Measurements from ENCODE around the gene TTK. TPM values are rescaled to one million over a fixed set of nuclear protein-coding genes. Genes with fewer than 3 reads are reported as not detected.
"Not testable (repeated sequence)": the region's sequence is repeated elsewhere in the genome, so short reads cannot be mapped to it uniquely, and the experiment has no call there.

The TTK gene
- total RNA-seq, 1 donor from 2014 or later, result not detected

DNA sequence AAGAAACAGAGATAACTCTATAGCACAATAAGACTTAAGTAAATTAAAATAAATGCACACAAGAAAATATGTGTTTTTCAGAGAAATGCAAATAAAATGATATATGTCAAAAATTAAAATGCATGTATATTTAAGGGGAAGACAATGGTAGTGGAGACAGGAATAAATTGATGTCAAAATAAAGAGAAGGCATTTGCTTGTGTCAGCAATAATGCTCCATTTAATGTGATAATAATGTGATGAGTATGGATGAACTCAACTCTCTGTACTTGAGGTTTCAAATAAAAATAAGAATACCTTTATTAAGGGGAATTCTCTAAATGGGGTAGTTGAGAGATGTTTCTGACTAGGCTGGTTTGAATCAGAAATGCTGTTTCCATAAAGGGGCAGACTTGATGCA lies 56.3 kb downstream of the TTK start:
- TF ChIP-seq, protein P1, sequence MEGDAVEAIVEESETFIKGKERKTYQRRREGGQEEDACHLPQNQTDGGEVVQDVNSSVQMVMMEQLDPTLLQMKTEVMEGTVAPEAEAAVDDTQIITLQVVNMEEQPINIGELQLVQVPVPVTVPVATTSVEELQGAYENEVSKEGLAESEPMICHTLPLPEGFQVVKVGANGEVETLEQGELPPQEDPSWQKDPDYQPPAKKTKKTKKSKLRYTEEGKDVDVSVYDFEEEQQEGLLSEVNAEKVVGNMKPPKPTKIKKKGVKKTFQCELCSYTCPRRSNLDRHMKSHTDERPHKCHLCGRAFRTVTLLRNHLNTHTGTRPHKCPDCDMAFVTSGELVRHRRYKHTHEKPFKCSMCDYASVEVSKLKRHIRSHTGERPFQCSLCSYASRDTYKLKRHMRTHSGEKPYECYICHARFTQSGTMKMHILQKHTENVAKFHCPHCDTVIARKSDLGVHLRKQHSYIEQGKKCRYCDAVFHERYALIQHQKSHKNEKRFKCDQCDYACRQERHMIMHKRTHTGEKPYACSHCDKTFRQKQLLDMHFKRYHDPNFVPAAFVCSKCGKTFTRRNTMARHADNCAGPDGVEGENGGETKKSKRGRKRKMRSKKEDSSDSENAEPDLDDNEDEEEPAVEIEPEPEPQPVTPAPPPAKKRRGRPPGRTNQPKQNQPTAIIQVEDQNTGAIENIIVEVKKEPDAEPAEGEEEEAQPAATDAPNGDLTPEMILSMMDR (IDR thresholded peaks at IDR 0.05), result no peak
- Histone ChIP-seq H3K27ac (no peak overlapping the region), H3K4me3 (no peak overlapping the region), H3K27me3 (no peaks in the 10 kb centered on the region), H3K4me1 (no peaks in the 10 kb centered on the region), H3K9me3 (no peaks in the 10 kb centered on the region), H3K36me3 (no peaks in the 10 kb centered on the region)
- intact Hi-C loops (cut with DNase I), result no loop called here
- no peak for DNase-seq (ENCODE audit: low spot score in 2 of 2)

DNA sequence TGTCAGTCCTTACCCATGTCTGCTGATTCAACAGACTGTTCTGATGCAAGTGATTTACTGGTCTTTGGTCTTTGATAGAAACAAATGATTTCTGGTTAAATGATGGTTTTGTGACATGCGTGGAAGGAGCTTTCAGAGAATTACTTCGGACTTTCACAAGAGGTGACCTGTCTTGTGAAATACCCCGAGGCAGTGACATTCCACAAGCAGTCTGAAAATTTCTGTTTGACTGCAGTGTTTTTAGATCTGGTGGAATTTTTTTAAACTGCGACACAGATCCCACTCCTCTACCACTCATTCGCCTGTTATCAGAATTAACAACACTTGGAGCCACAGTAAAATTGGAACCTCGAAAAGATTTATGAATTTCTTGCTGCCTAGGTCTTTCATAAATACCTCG lies 63.7 kb downstream of the TTK start:
- DNase-seq (ENCODE audit: low spot score in 2 of 2); intact Hi-C loops (cut with DNase I); H3K9me3 ChIP-seq; H3K36me3 ChIP-seq; H3K4me3 ChIP-seq; H3K27me3 ChIP-seq; H3K27ac ChIP-seq; H3K4me1 ChIP-seq: not testable (repeated sequence)

DNA sequence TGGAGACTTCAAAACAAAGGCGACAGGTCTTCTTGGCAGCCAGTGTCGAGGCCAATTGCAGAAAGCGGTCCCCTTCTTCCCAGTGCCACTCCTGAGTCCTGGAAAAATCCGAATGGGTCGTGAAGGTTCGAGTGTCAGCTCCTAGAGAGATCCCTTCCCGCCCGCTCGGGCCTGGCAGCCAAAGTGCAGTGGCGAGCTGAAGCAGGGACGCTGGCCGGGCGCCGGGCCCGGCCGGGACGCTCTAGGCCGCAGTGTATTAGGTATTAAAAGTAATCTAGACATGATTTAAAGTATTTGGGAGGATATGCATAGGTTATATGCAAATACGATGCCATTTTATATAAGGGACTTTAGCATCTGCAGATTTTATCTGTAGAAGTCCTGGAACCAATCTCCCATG lies 66.0 kb downstream of the TTK start:
- H3K4me3 ChIP-seq; intact Hi-C loops (cut with DNase I); H3K27ac ChIP-seq; H3K27me3 ChIP-seq; DNase-seq (ENCODE audit: low spot score in 2 of 2); H3K36me3 ChIP-seq; H3K4me1 ChIP-seq; H3K9me3 ChIP-seq: not testable (repeated sequence)

DNA sequence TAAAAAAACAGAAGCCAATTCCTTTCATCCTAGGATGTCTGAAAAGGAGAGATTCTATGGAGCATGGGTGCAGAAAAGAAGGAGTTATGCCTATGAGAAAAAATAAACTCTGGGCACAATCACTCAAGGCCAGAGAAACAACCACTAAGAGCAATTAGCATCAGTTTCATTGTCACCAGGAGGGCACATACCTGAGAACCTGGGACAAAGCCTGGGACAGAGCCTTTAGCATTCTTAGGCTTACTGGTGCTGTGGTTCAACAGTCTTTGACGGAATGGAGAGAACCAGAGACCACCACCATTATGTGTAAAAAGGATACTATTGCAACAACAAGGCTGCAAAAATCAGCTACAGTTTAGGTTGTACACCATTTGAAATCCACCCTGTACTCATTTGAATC lies 72.6 kb downstream of the TTK start:
- H3K27me3 ChIP-seq, result no peaks in the 10 kb centered on the region
- no peaks in the 10 kb centered on the region for H3K9me3 ChIP-seq
- H3K4me1 ChIP-seq, result no peaks in the 10 kb centered on the region
- no peak overlapping the region for H3K4me3 ChIP-seq
- no peak for DNase-seq (ENCODE audit: low spot score in 2 of 2)
- intact Hi-C loops (cut with DNase I), result no loop called here
- no peaks in the 10 kb centered on the region for H3K36me3 ChIP-seq
- TF ChIP-seq, protein P1 (IDR thresholded peaks at IDR 0.05), result no peak
- no peak overlapping the region for H3K27ac ChIP-seq

DNA sequence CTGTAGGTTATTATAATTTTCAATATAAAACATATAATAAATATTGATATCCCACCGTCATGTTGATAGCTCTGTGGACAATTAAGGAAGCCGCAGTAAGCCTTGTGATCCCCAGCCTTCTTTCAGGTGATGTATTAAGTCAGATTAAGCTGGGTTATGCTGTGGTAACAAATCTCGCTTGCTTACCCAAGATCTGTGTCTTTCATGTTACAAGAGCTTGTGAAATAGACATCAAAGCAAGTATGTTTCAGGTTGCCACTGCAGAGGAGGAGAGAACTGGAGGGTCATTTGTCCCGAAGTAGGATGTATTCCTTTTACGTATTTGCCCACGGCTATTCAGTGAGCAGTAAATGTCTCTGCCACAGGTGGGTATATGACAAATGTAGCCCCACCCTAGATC lies 84.2 kb downstream of the TTK start:
- TF ChIP-seq, protein P1 (IDR thresholded peaks at IDR 0.05), result no peak
- H3K4me3 ChIP-seq, result no peak overlapping the region

DNA sequence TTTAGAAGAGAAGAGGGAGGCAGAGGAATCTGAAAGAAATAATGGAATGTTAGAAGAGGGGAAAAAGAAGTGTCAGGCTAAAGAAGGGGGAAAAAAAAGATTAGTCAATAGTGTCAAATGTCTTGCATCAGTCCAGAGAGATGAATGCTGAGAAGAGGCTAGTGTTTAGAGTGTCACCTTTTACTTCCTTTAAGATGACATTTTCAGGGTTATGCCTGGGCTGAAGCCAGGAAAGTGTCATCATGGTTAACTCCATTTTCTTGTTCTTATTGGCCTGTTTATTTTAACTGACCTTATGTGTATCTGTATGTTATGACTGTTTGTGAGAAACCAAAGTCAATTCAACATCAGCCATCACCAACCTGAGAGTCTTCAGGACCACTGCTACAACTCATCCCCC lies 87.1 kb downstream of the TTK start:
- DNase-seq (ENCODE audit: low spot score in 2 of 2), result no peak
- Histone ChIP-seq H3K9me3 (no peaks in the 10 kb centered on the region), H3K4me1 (no peaks in the 10 kb centered on the region), H3K36me3 (no peaks in the 10 kb centered on the region), H3K27ac (no peak overlapping the region), H3K27me3 (no peaks in the 10 kb centered on the region), H3K4me3 (no peak overlapping the region)
- TF ChIP-seq, protein P1 (IDR thresholded peaks at IDR 0.05), result no peak
- intact Hi-C loops (cut with DNase I), result loop anchor here (5.0 to 10.0 kb wide), 2 partner anchors 144 to 317 kb away; partner anchors contain the start of gene ELOVL4

More for the DNA sequence above, 84.2 kb downstream of the TTK start:
- Histone ChIP-seq H3K36me3 (no peaks in the 10 kb centered on the region), H3K27me3 (no peaks in the 10 kb centered on the region), H3K9me3 (no peaks in the 10 kb centered on the region), H3K4me1 (no peaks in the 10 kb centered on the region), H3K27ac (no peak overlapping the region)
- intact Hi-C loops (cut with DNase I), result no loop called here
- DNase-seq (ENCODE audit: low spot score in 2 of 2), result no peak

Other genes starting within 250 kb of the TTK start
- gene ELOVL4, start 57.1 kb upstream of the TTK start, total RNA-seq, result 6.4 TPM
- 14.3 TPM for gene BCKDHB, start 102.0 kb downstream of the TTK start, total RNA-seq